ENCODE measurements around the gene VILL.

The VILL gene

DNA sequence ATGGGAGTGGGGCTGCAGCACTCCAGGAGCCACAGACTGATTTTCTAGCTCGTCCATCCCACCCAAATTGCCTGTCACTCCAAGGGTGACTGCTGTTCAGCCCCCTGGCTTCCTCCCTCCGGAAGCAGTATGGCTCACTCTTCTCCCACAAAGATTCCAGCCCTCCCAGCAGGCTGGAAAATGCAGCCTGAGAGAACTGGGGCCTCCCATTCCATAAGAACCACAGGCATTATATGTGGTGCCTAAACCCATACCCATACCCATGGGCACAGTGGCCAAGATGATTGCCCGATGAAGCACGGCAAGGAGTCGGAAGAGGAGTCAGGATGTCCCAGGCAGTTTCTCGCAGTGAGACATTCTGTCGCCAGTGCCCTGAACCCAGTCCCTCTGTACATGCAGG, 6.0 kb upstream of the VILL start:
- Histone ChIP-seq H3K27me3 (ENCODE audit: insufficient read depth, low read length) (no peaks in the 10 kb centered on the region; the same call in 1 of the 2 replicates), H3K9ac (ENCODE audit: low read length) (no peak overlapping the region), H2AFZ (ENCODE audit: low read length) (no peak overlapping the region), H3K4me3 (ENCODE audit: low read depth, low read length, poor library complexity, severe bottlenecking) (no peak overlapping the region), H3K27ac (ENCODE audit: low read depth, low read length, poor library complexity, severe bottlenecking) (no peak overlapping the region), H3K9me2 (ENCODE audit: low read depth, low read length) (no peaks in the 10 kb centered on the region), H3K9me3 (ENCODE audit: low read length) (no peaks in the 10 kb centered on the region), H4K20me1 (ENCODE audit: insufficient read depth, low read length) (no peaks in the 10 kb centered on the region), H3K4me2 (ENCODE audit: low read length) (no peak overlapping the region), H3K79me2 (ENCODE audit: insufficient read depth, low read length) (no peaks in the 10 kb centered on the region), H3F3A (ENCODE audit: insufficient read depth, low read length) (no peaks in the 10 kb centered on the region), H3K4me1 (ENCODE audit: insufficient read depth, low read length, severe bottlenecking) (no peaks in the 10 kb centered on the region), H3K36me3 (ENCODE audit: insufficient read depth, low read length) (no peaks in the 10 kb centered on the region)
- TF ChIP-seq EZH2 (IDR thresholded peaks at IDR 0.05; ENCODE audit: borderline replicate concordance, low read length): no peak
- TF ChIP-seq, protein P1, sequence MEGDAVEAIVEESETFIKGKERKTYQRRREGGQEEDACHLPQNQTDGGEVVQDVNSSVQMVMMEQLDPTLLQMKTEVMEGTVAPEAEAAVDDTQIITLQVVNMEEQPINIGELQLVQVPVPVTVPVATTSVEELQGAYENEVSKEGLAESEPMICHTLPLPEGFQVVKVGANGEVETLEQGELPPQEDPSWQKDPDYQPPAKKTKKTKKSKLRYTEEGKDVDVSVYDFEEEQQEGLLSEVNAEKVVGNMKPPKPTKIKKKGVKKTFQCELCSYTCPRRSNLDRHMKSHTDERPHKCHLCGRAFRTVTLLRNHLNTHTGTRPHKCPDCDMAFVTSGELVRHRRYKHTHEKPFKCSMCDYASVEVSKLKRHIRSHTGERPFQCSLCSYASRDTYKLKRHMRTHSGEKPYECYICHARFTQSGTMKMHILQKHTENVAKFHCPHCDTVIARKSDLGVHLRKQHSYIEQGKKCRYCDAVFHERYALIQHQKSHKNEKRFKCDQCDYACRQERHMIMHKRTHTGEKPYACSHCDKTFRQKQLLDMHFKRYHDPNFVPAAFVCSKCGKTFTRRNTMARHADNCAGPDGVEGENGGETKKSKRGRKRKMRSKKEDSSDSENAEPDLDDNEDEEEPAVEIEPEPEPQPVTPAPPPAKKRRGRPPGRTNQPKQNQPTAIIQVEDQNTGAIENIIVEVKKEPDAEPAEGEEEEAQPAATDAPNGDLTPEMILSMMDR (IDR thresholded peaks at IDR 0.05; ENCODE audit: low read length): no peak

DNA sequence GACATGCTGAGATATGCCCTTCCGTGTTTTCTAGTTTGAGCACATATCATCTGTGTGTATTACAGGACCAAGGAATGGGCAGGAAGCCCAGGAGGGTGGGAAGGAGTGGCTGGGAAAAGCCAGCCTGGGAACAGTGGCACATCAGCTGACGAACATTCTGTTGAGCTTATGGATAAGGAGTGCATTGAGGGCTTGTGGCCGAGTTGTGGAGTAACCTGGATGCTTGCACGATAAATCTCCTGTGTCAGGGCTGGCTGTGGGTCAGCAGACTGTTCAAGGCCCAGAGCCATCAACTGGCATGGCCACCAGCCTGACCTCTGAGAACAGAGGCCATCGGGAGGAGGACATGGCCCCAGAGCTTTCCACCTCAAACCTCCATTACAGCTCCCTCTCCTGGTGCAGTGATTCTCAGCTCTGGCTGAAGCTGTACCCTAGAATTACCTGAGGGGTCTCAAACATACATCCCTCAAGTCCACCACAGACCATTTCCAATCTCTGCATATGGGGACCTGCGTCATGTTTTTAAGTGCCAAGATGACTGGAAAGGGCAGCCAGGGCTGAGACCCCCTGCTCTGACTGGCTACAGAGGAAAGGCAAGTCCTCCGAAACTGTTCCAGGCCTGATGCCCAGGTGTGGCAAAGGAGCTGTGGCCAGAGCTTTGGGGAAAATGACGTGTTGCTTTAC, 4.8 kb upstream of the VILL start:
- H3K27ac ChIP-seq (ENCODE audit: low read depth, low read length, poor library complexity, severe bottlenecking): no peak overlapping the region
- TF ChIP-seq, protein P1 (IDR thresholded peaks at IDR 0.05; ENCODE audit: low read length): no peak; the same call in 1 of the 2 replicates
- no peak for TF ChIP-seq EZH2 (IDR thresholded peaks at IDR 0.05; ENCODE audit: borderline replicate concordance, low read length)

DNA sequence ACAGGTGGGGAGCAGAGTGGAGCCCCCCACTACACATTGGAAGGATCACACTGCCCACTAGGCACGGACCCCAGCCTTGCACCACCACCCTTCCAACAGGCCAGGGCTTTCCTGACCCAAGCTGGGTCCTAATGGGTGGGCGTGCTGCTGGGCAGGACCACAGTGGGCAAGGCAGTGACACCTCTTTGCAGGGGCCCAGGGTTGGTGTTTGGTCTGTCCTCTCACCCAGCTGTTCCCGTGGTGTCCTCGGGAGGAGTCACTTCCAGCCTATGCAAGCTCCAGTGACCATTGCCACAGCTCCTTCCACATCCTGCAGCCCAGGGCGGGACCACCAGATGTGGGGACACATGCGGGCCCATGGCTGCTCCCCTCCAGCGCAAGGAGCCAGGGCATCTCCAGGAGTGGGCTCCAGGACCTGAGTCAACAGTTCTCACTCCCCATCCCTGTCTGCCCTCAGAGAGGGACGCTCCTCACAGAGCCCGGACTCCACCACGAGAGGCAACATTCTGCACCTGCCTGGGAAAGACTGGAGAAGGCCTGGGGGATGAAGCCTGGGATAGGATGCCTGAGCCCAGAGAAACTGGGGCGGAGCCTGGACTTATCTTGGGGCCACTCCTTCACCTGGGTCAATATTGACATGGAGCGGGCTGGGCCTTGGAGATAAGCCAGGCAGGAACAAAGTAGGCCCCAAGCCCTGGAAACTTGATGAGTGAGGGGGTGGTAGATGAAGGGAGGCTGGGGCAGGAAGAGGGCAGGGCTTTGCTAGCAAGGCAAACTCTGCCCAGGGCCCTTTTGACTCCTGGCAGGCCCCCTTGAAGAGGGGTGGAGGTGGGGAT, 3.9 kb upstream of the VILL start:
- no peaks in the 10 kb centered on the region for H3K79me2 ChIP-seq (ENCODE audit: insufficient read depth, low read length)
- no peak overlapping the region for H3K9ac ChIP-seq (ENCODE audit: low read length)
- H2AFZ ChIP-seq (ENCODE audit: low read length): no peak overlapping the region
- TF ChIP-seq EZH2 (IDR thresholded peaks at IDR 0.05; ENCODE audit: borderline replicate concordance, low read length): no peak
- TF ChIP-seq, protein P1 (IDR thresholded peaks at IDR 0.05; ENCODE audit: low read length): no peak
- no peak overlapping the region for H3K4me3 ChIP-seq (ENCODE audit: low read depth, low read length, poor library complexity, severe bottlenecking)
- H3K36me3 ChIP-seq (ENCODE audit: insufficient read depth, low read length): no peaks in the 10 kb centered on the region
- H3K4me2 ChIP-seq (ENCODE audit: low read length): no peak overlapping the region
- no peaks in the 10 kb centered on the region for H3K9me2 ChIP-seq (ENCODE audit: low read depth, low read length)
- H3F3A ChIP-seq (ENCODE audit: insufficient read depth, low read length): no peaks in the 10 kb centered on the region
- no peaks in the 10 kb centered on the region for H4K20me1 ChIP-seq (ENCODE audit: insufficient read depth, low read length)
- H3K27me3 ChIP-seq (ENCODE audit: insufficient read depth, low read length): no peaks in the 10 kb centered on the region; the same call in 1 of the 2 replicates
- H3K4me1 ChIP-seq (ENCODE audit: insufficient read depth, low read length, severe bottlenecking): no peaks in the 10 kb centered on the region
- H3K27ac ChIP-seq (ENCODE audit: low read depth, low read length, poor library complexity, severe bottlenecking): no peak overlapping the region
- H3K9me3 ChIP-seq (ENCODE audit: low read length): no peaks in the 10 kb centered on the region

More for the DNA sequence above, 4.8 kb upstream of the VILL start:
- Histone ChIP-seq H3K9me2 (ENCODE audit: low read depth, low read length) (no peaks in the 10 kb centered on the region), H3F3A (ENCODE audit: insufficient read depth, low read length) (no peaks in the 10 kb centered on the region), H3K4me1 (ENCODE audit: insufficient read depth, low read length, severe bottlenecking) (no peaks in the 10 kb centered on the region), H3K9me3 (ENCODE audit: low read length) (no peaks in the 10 kb centered on the region), H2AFZ (ENCODE audit: low read length) (no peak overlapping the region), H3K36me3 (ENCODE audit: insufficient read depth, low read length) (no peaks in the 10 kb centered on the region), H3K27me3 (ENCODE audit: insufficient read depth, low read length) (no peaks in the 10 kb centered on the region; the same call in 1 of the 2 replicates), H3K4me3 (ENCODE audit: low read depth, low read length, poor library complexity, severe bottlenecking) (no peak overlapping the region), H3K9ac (ENCODE audit: low read length) (no peak overlapping the region), H4K20me1 (ENCODE audit: insufficient read depth, low read length) (no peaks in the 10 kb centered on the region), H3K4me2 (ENCODE audit: low read length) (no peak overlapping the region), H3K79me2 (ENCODE audit: insufficient read depth, low read length) (no peaks in the 10 kb centered on the region)

Data from OCI-LY1 (cell line).